Measurements from ENCODE around the gene MSI1. TPM values are rescaled to one million over a fixed set of nuclear protein-coding genes. Genes with fewer than 3 reads are reported as not detected.

MSI1 gene
- total RNA-seq, 1 experiment from 2014 or later, result 26.0 TPM

DNA sequence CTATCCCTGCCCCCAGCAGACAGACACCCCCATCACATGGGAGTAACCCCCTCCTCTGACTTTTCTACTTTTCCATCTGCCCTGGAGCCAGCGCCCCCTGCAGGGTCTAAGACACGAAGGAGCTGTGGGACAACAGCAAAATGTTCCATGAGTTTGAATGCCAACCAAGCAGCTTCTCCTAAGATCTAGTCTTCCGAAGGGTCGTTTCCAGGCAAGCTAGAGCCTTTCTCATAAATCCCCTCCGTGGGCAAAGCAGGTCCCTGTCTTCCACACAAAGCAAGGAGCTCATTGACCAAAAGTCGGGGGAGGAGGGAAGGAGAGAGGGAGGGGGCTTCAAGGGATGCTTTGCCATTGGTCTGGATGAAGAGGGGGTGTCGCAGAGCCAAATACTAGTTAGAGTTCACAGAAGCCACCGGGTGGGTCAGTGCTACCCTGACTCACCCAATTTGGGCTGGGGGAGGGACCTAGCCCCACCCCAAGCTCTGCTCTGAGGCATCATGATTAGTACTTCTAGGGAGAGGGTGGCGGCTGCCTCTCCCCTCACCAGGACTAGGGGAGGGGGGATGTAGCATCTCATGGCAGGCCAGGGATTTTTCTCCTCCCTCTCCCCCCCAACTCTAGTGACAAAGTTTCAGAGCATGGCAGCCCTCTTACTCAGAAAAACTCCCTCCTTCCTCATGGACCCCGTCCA lies 1.6 kb downstream of the MSI1 start:
- ChIA-PET POLR2A (interaction anchor here (0.6 to 1.2 kb wide), 2 partner anchors 128 to 166 kb away, joined by 3 to 4 read pairs; partner anchors contain the start of genes DYNLL1 and RPLP0), RAD21 (ENCODE audit: low non-redundant PET in 1 of 2, low total read pairs in 2 of 2, uncharacterized antibody in 2 of 2, unreplicated experiment in 2 of 2) (no interaction called here), CTCF (interaction anchor here (0.6 to 1.1 kb wide), 6 partner anchors 8 to 61 kb away, joined by 3 to 5 read pairs (median 4); no protein-coding TSS in a partner anchor)
- ATAC-seq, result no peak
- Histone ChIP-seq H3K36me3 (ENCODE audit: control insufficient read depth in 1 of 2, insufficient read depth in 2 of 2, low read length in 2 of 2) (no peaks in the 10 kb centered on the region), H3K9me3 (ENCODE audit: control insufficient read depth in 1 of 2, insufficient read depth in 1 of 2, low read depth in 1 of 2, low read length in 2 of 2) (no peaks in the 10 kb centered on the region), H3K27ac (ENCODE audit: low read depth, low read length) (no peak overlapping the region), H3K9me2 (ENCODE audit: insufficient read depth) (no peaks in the 10 kb centered on the region), H3K4me1 (ENCODE audit: control insufficient read depth in 1 of 2, insufficient read depth in 2 of 2, low read length in 2 of 2) (peaks cover 9 to 24% of the 10 kb centered on the region in 2 experiments; a peak in 3 of 4 replicates), H3K79me2 (ENCODE audit: insufficient read depth, low read length) (no peaks in the 10 kb centered on the region; the same call in 1 of the 2 replicates), H3K4me3 (replicated peaks in 1 of 2; ENCODE audit: low read depth in 1 of 2, low read length in 2 of 2) (peak overlapping the region; percentile 58 to 70), H4K20me1 (ENCODE audit: insufficient read depth) (no peaks in the 10 kb centered on the region), H3K9ac (ENCODE audit: low read length) (peak overlapping the region; percentile 80; the same call in 1 of the 2 replicates), H2AFZ (ENCODE audit: low read depth, low read length, poor library complexity, severe bottlenecking) (no peak overlapping the region), H3K27me3 (ENCODE audit: insufficient read depth, low read length) (peaks cover 18% of the 10 kb centered on the region; the same call in 1 of the 2 replicates), H3K4me2 (ENCODE audit: low read length) (peak overlapping the region; percentile 78)
- intact Hi-C loops (cut with micrococcal nuclease), result no loop called here
- BruUV-seq (replicated peaks), result no TSS peak
- no peak for DNase-seq (ENCODE audit: low read depth, low spot score)
- TF ChIP-seq TCF7L2 (IDR thresholded peaks at IDR 0.05; ENCODE audit: borderline replicate concordance, extremely low read depth, insufficient read depth, insufficient read length), result no peak
- TF ChIP-seq RAD21 (IDR thresholded peaks at IDR 0.05; ENCODE audit: low read depth), result no peak
- TF ChIP-seq, protein P1, sequence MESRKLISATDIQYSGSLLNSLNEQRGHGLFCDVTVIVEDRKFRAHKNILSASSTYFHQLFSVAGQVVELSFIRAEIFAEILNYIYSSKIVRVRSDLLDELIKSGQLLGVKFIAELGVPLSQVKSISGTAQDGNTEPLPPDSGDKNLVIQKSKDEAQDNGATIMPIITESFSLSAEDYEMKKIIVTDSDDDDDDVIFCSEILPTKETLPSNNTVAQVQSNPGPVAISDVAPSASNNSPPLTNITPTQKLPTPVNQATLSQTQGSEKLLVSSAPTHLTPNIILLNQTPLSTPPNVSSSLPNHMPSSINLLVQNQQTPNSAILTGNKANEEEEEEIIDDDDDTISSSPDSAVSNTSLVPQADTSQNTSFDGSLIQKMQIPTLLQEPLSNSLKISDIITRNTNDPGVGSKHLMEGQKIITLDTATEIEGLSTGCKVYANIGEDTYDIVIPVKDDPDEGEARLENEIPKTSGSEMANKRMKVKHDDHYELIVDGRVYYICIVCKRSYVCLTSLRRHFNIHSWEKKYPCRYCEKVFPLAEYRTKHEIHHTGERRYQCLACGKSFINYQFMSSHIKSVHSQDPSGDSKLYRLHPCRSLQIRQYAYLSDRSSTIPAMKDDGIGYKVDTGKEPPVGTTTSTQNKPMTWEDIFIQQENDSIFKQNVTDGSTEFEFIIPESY (IDR thresholded peaks at IDR 0.05; ENCODE audit: extremely low read depth, insufficient replicate concordance, low read length), result no peak
- no peak for TF ChIP-seq SIN3A (IDR thresholded peaks at IDR 0.05; ENCODE audit: low read depth)
- TF ChIP-seq, protein P2, sequence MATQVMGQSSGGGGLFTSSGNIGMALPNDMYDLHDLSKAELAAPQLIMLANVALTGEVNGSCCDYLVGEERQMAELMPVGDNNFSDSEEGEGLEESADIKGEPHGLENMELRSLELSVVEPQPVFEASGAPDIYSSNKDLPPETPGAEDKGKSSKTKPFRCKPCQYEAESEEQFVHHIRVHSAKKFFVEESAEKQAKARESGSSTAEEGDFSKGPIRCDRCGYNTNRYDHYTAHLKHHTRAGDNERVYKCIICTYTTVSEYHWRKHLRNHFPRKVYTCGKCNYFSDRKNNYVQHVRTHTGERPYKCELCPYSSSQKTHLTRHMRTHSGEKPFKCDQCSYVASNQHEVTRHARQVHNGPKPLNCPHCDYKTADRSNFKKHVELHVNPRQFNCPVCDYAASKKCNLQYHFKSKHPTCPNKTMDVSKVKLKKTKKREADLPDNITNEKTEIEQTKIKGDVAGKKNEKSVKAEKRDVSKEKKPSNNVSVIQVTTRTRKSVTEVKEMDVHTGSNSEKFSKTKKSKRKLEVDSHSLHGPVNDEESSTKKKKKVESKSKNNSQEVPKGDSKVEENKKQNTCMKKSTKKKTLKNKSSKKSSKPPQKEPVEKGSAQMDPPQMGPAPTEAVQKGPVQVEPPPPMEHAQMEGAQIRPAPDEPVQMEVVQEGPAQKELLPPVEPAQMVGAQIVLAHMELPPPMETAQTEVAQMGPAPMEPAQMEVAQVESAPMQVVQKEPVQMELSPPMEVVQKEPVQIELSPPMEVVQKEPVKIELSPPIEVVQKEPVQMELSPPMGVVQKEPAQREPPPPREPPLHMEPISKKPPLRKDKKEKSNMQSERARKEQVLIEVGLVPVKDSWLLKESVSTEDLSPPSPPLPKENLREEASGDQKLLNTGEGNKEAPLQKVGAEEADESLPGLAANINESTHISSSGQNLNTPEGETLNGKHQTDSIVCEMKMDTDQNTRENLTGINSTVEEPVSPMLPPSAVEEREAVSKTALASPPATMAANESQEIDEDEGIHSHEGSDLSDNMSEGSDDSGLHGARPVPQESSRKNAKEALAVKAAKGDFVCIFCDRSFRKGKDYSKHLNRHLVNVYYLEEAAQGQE (IDR thresholded peaks at IDR 0.05; ENCODE audit: low read depth), result no peak
- TF ChIP-seq, protein P3, sequence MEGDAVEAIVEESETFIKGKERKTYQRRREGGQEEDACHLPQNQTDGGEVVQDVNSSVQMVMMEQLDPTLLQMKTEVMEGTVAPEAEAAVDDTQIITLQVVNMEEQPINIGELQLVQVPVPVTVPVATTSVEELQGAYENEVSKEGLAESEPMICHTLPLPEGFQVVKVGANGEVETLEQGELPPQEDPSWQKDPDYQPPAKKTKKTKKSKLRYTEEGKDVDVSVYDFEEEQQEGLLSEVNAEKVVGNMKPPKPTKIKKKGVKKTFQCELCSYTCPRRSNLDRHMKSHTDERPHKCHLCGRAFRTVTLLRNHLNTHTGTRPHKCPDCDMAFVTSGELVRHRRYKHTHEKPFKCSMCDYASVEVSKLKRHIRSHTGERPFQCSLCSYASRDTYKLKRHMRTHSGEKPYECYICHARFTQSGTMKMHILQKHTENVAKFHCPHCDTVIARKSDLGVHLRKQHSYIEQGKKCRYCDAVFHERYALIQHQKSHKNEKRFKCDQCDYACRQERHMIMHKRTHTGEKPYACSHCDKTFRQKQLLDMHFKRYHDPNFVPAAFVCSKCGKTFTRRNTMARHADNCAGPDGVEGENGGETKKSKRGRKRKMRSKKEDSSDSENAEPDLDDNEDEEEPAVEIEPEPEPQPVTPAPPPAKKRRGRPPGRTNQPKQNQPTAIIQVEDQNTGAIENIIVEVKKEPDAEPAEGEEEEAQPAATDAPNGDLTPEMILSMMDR (IDR thresholded peaks at IDR 0.05 in 2 of 3, conservative IDR thresholded peaks at IDR 0.05 in 1 of 3; ENCODE audit: borderline replicate concordance in 1 of 3, insufficient read depth in 1 of 3, low read depth in 2 of 3, low read length in 2 of 3), result peak in 2 of 3 experiments; percentile 56 to 63; a peak in 4 of 6 replicates
